C1 segment of cervical spinal cord (tissue), 14 donors: ENCODE data around the gene MARCHF10.
"Not testable (repeated sequence)": the region's sequence is repeated elsewhere in the genome, so short reads cannot be mapped to it uniquely, and the experiment has no call there.

Source experiments
- DNase-seq, 14 donors: peaks; one replicate each; lab custom pipeline; 2025; lab: John Stamatoyannopoulos, UW

MARCHF10 gene

GRCh38 chr17:62696726-62697490 is 111.2 kb downstream of the MARCHF10 start:
- DNase-seq, result peak in 10 of 14 donors; percentile 5 to 90 (median 43)

GRCh38 chr17:62696256-62696655 is 111.9 kb downstream of the MARCHF10 start:
- no peak for DNase-seq

- DNase-seq, result not testable (repeated sequence)
These were observed 112.9 kb downstream of the MARCHF10 start for GRCh38 chr17:62695093-62695738.

GRCh38 chr17:62693616-62694409 is 114.3 kb downstream of the MARCHF10 start:
- DNase-seq, result no peak

GRCh38 chr17:62692721-62693431 is 115.2 kb downstream of the MARCHF10 start:
- DNase-seq, result peak in 1 of 14 donors; percentile 14

- no peak for DNase-seq
These were observed 115.9 kb downstream of the MARCHF10 start for GRCh38 chr17:62692159-62692651.

- not testable (repeated sequence) for DNase-seq
These were observed 116.6 kb downstream of the MARCHF10 start for GRCh38 chr17:62691589-62691915.

- DNase-seq, result no peak
These were observed 117.8 kb downstream of the MARCHF10 start for GRCh38 chr17:62690168-62690897.

- no peak for DNase-seq
These were observed 118.5 kb downstream of the MARCHF10 start for GRCh38 chr17:62689441-62690167.

GRCh38 chr17:62688398-62689160 is 119.5 kb downstream of the MARCHF10 start:
- DNase-seq, result peak in 5 of 14 donors; percentile 4 to 63 (median 23)

- no peak for DNase-seq
These were observed 120.1 kb downstream of the MARCHF10 start for GRCh38 chr17:62687997-62688396.

GRCh38 chr17:62684179-62684578 is 123.9 kb downstream of the MARCHF10 start:
- no peak for DNase-seq

- peak in 9 of 14 donors; percentile 19 to 76 (median 58) for DNase-seq
These were observed 126.2 kb downstream of the MARCHF10 start for GRCh38 chr17:62681939-62682381.

GRCh38 chr17:62681061-62681938 is 126.8 kb downstream of the MARCHF10 start:
- DNase-seq, result no peak

- peak in 8 of 14 donors; percentile 5 to 42 (median 24) for DNase-seq
These were observed 127.5 kb downstream of the MARCHF10 start for GRCh38 chr17:62680541-62681052.

GRCh38 chr17:62679866-62680377 is 128.2 kb downstream of the MARCHF10 start:
- DNase-seq, result no peak

GRCh38 chr17:62678214-62678919 is 129.7 kb downstream of the MARCHF10 start:
- DNase-seq, result no peak
